Stimulated activated CD4-positive, alpha-beta T cell treated with anti-CD3 and anti-CD28 coated beads, Interleukin-15, amount 100 ng/mL, for 48 hours (primary cell): Measurements from ENCODE around the gene SELENOI.
"Not testable (repeated sequence)": the region's sequence is repeated elsewhere in the genome, so short reads cannot be mapped to it uniquely, and the experiment has no call there.

Source experiments
- DNase-seq, 2 donors: peaks; one replicate each; pipeline ENCODE4 v3.0.0-alpha.2; 2020; ENCODE audit warnings: low read depth in 2 of 2

SELENOI gene

GRCh38 chr2:26345545-26346453 is at the start of gene SELENOI:
Gene SELENOI, plus strand, starts transcription at chr2:26346143. Its CDS starts 90 bp downstream, at chr2:26346233.
- peak; percentile 99 for DNase-seq

- no peak for DNase-seq
Observed at GRCh38 chr2:26297061-26297460, 48.9 kb upstream of the SELENOI start.

- DNase-seq = no peak
Observed at GRCh38 chr2:26298286-26298637, 47.7 kb upstream of the SELENOI start.

GRCh38 chr2:26298638-26299393 is 47.1 kb upstream of the SELENOI start:
- DNase-seq = peak in 1 of 2 donors; percentile 8

- no peak for DNase-seq
Observed at GRCh38 chr2:26299471-26300101, 46.4 kb upstream of the SELENOI start.

GRCh38 chr2:26300234-26300925 is 45.6 kb upstream of the SELENOI start:
- DNase-seq = no peak

- no peak for DNase-seq
Observed at GRCh38 chr2:26302846-26303245, 43.1 kb upstream of the SELENOI start.

GRCh38 chr2:26305094-26305493 is 40.8 kb upstream of the SELENOI start:
- DNase-seq = not testable (repeated sequence)

GRCh38 chr2:26305540-26305939 is 40.4 kb upstream of the SELENOI start:
- DNase-seq = no peak

- DNase-seq = no peak
Observed at GRCh38 chr2:26309921-26310320, 36.0 kb upstream of the SELENOI start.

GRCh38 chr2:26312471-26312870 is 33.5 kb upstream of the SELENOI start:
- no peak for DNase-seq

- DNase-seq = no peak
Observed at GRCh38 chr2:26313446-26313845, 32.5 kb upstream of the SELENOI start.

- no peak for DNase-seq
Observed at GRCh38 chr2:26314243-26314642, 31.7 kb upstream of the SELENOI start.

- DNase-seq = no peak
Observed at GRCh38 chr2:26316041-26316440, 29.9 kb upstream of the SELENOI start.

GRCh38 chr2:26316845-26317244 is 29.1 kb upstream of the SELENOI start:
- no peak for DNase-seq

- DNase-seq = no peak
Observed at GRCh38 chr2:26317377-26318105, 28.4 kb upstream of the SELENOI start.

GRCh38 chr2:26318950-26319349 is 27.0 kb upstream of the SELENOI start:
- no peak for DNase-seq

GRCh38 chr2:26324479-26324878 is 21.5 kb upstream of the SELENOI start:
- not testable (repeated sequence) for DNase-seq

GRCh38 chr2:26324903-26325302 is 21.0 kb upstream of the SELENOI start:
- no peak for DNase-seq

GRCh38 chr2:26325851-26326250 is 20.1 kb upstream of the SELENOI start:
- DNase-seq = no peak

- no peak for DNase-seq
Observed at GRCh38 chr2:26326514-26326913, 19.4 kb upstream of the SELENOI start.
